Vagina (tissue), 2 donors: ENCODE measurements around the gene DGLUCY.

Experiments used
- CTCF ChIP-seq, 3 experiments: fragments of 450-650 bp in 2 of 3; fragments of 200-600 bp in 1 of 3; sonication (generic) in 1 of 3; IDR thresholded peaks; one replicate each; pipeline ENCODE4 v1.5.1; 2017 to 2019; ENCODE audit warnings: antibody characterized with exemption in 3 of 3, mild to moderate bottlenecking in 2 of 3, moderate library complexity in 2 of 3
- POLR2A ChIP-seq, 2 donors: fragments of 450-650 bp; IDR thresholded peaks; one replicate each; pipeline ENCODE4 v1.6.1; 2017; ENCODE audit warnings: antibody characterized with exemption in 2 of 2, mild to moderate bottlenecking in 2 of 2, moderate library complexity in 2 of 2

- TF ChIP-seq CTCF (IDR thresholded peaks at IDR 0.05) (no peak), POLR2A (IDR thresholded peaks at IDR 0.05) (no peak)
These were observed 53.5 kb downstream of the DGLUCY start for GRCh38 chr14:91167380-91167770.
